Measurements from ENCODE around the gene SS18L1.

SS18L1 gene

GRCh38 chr20:62195736-62196135 is 52.2 kb downstream of the SS18L1 start:
- no peak for DNase-seq (ENCODE audit: low read depth in 2 of 2)

DNA sequence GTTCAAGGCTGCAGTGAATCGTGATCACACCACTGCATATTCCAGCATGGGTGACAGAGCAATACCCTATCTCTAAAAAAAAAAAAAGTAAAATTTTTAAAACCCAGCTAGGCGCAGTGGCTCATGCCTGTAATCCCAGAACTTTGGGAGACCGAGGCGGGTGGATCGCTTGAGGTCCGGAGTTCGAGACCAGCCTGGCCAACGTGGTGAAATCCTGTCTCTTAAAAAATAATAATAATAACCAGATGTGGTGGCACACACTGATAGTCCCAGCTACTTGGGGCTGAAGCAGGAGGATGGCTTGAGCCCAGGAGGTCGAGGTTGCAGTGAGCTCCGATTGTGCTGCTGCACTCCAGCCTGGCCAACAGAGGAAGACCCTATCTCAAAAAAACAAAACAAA is 52.7 kb downstream of the SS18L1 start:
- DNase-seq (ENCODE audit: low read depth in 2 of 2) = no peak

DNA sequence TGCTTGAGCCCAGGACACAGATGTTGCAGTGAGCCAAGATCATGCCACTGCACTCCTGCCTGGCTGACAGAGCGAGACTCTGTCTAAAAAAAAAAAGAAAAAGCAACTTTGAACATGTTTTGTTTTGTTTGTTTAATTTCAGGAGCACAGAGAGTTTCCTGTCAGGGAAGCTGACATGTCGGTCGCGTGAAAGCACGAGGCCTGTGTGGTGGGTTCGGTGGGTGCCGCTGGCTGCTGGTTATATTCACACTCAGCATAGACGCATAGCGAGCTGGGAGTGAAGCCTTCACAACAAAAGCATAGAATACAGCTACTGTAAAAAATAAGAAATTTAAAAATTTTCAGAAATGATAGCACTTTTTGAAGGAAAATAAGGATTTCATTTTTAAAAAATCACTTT is 53.7 kb downstream of the SS18L1 start:
- no peak for DNase-seq (ENCODE audit: low read depth in 2 of 2)

DNA sequence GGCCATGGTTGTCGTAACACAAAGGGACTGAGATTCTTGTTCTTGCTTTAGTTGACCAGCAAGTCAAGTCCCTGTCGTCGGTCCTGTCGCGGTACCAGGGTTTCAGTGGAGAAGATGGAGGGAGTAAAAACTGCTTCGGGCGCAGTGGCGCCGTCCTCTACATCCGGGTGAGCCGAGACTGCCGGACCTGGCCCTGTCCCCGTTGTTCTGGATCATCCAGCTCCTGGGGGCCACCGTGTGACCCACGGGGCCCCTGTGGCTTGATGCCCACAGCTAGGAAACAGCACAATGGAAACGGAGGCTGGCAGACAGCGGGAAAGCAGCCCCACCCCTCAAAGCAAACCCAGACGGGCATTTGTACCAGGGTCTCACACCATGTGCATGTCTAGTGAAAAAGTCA is 54.2 kb downstream of the SS18L1 start:
- DNase-seq (ENCODE audit: low read depth in 2 of 2) = no peak

DNA sequence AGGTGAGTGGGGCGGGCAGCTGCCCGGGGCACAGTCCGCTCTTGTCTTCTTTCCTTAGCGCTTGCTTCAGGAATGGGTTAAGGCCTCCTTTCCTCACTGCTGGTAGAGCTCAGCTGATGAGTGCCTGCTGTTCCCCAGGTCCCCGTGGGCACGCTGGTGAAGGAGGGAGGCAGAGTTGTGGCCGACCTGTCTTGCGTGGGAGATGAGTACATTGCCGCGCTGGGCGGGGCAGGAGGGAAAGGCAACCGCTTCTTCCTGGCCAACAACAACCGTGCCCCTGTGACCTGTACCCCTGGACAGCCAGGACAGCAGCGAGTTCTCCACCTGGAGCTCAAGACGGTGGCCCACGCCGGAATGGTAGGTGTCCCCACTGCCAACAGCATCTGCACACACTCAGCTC is 54.9 kb downstream of the SS18L1 start:
- no peak for DNase-seq (ENCODE audit: low read depth in 2 of 2)

DNA sequence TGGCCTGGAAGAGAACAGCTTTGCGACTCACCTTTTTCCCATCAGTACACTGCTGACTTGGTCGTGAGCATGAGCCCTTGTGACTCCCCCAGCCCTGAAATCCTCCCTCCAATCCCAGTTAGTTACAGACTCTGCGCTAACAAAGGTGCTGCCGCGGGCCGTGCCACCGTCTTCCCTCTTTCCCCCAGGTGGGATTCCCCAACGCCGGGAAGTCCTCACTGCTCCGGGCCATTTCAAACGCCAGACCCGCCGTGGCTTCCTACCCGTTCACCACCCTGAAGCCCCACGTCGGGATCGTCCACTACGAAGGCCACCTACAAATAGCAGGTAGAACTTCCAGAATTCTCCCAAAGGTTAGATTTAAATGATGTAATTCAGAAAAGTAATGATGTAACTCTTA is 55.4 kb downstream of the SS18L1 start:
- no peak for DNase-seq (ENCODE audit: low read depth in 2 of 2)

- no peak for DNase-seq (ENCODE audit: low read depth in 2 of 2)
Observed at GRCh38 chr20:62200491-62201172, 57.1 kb downstream of the SS18L1 start.

DNA sequence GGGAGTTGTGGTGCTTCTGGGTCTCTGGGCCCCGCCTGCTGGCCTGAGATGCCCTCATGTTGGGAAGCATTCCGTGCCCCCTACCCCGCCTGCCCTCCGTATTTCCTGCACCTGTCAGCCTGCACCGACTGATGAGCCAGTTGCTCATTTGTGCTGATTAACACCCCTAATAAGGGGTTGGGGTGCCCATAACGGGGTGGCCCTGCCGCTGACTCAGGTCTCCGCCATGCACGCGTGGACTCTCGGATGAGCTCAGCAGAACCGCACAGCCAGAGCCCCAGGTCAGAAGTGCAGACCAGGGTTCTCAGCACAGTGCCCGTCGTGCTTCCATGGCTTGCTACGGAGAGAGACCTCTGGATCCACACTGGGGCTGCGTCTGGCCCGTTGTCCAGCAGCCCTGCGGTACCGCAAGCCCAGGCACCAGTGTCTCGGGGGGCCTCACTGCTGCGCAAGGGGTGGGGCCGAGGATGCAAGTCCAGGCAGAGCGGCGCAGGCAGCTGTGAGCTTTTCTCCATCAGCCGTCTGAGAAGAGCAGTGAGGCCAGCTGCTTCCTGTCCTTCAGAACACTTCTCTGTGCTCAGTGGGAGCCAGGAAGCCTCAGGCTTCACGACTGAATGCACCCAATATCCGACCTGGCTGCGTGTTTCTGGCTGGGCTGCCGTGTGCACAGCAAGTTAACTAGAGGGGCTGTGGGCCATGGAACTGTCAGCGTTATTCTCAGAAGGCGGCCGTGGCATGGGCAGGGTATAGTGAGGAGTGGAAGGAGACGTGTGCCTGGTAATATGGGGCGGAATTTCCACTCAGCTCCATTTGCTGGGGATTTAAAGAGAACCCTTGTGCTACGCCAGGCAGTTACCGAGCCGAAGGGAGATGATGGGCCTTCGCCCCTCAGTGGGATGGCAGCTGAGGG is 57.9 kb downstream of the SS18L1 start:
- DNase-seq (ENCODE audit: low read depth in 2 of 2) = no peak

DNA sequence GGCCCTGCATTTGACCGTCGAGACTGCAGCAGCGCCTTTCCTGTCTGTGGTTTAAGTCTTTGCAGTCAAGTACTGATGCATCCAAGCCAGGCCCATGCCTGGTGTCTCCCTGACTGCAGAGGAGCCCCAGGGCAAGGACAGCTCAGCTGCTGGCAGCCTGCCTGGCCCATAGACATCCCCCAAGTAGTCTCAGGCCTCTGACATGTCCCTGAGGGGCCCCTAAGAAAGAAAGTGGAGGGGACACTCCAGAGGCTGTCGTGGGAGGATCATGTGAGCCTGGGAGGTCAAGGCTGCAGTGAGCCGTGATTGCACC is 58.5 kb downstream of the SS18L1 start:
- DNase-seq (ENCODE audit: low read depth in 2 of 2) = no peak

- DNase-seq (ENCODE audit: low read depth in 2 of 2) = no peak
Observed at GRCh38 chr20:62202676-62203377, 59.3 kb downstream of the SS18L1 start.

DNA sequence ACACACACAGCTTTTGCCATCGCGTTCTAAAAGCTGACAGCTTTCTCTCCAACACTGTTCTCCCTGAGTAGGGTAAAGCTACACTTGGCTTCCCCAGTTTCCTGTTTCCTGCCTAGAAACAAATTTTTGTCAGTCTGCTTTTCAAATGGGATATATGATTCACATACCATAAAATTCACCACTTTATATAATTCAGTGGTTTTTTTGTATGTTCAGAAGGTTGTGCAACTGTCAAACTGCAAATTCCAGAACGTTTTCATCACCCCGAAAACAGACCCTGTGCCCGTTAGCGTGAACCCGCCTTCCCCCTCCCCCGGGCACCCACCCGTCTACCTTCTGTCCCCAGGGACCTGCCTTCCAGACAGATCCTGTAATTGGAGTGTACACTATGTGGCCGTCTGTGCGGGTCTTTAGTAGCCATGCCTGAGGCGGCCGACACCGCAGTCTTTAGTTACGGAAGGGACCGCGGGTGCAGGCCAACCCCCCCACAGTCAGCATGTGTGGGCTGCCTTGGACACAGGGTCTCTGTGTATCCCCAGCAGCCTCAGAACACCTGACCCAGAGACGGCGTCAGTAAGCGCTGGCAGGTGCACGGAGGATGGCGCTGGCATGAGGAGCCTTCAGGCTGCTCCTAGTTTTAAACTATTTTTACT is 59.9 kb downstream of the SS18L1 start:
- no peak for DNase-seq (ENCODE audit: low read depth in 2 of 2)

DNA sequence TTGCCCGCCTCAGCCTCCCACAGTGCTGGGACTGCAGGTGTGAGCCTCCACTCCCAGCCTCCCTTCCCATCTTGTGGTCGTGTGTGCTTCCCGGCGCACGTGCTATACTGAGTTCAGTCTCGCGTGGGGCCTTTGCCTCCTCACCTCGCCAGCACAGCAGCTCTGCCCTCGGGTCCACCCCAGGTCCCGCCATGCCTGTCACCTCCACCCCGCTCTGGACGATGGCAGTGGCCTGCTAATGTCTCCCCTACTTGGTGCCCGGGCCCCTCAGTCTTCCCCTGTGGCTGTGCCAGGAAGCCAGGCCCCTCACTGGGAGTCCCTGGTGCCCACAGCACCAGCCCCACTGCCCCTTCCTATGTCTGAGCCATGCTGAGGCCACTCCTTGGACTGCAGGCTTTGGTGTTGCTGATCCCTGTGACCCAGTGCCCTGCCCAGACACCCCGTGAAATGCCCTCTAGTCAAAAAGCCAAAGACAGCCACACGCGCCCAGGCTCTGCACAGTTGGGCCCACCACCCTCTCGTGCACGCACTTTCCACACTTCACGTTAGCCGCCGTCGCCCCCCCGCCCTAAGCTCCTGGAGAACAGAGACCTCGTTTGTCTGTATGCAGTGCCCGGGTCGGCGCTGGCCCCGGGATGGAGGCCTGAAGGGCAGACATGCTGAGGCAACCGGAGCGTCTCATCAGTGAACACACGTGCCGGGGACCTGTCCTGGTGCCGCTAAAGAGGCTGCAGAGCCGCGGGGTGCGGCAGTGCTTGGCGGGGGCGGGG is 62.2 kb downstream of the SS18L1 start:
- DNase-seq (ENCODE audit: low read depth in 2 of 2) = no peak

- no peak for DNase-seq (ENCODE audit: low read depth in 2 of 2)
Observed at GRCh38 chr20:62206388-62206775, 62.8 kb downstream of the SS18L1 start.

DNA sequence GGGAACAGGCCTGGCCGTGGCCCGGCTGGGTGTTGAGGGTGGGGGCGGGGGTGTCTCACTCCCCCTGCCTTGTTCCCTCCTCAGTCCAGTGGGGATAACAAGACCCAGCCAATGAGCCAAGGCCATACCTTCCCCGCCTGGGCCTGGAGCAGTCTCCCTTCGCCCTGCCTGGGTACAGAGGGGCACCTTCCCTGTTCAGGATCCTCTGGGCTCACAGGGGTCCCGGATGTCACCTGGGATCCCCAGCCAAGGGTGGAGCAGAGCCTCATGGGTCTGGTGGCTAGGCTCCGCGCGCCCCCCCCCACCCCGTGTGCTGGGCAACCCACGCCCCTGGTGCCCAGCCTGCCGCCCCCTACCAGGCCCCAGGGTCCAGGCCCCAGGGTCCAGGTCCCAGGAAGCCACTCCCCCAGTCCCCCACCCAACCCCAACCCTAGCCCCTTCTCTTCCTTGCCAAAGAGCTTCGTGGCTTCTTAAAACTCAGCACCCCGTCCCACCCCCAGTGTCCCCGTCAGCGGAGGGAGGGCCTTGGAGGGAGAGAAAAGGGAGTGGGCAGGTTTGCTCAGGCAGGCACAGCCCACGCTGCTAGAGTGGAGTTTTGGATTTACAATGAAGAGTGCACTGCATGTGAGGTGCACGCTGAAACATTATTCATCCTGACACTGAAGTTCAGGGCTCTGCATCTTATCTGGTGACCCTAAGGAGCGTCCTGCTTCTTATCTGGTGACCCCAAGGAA is 64.7 kb downstream of the SS18L1 start:
- no peak for DNase-seq (ENCODE audit: low read depth in 2 of 2)

GRCh38 chr20:62208795-62209755 is 65.5 kb downstream of the SS18L1 start:
- no peak for DNase-seq (ENCODE audit: low read depth in 2 of 2)

GRCh38 chr20:62209850-62210495 is 66.4 kb downstream of the SS18L1 start:
- DNase-seq (ENCODE audit: low read depth in 2 of 2) = no peak

- DNase-seq (ENCODE audit: low read depth in 2 of 2) = no peak
Observed at GRCh38 chr20:62210496-62210855, 66.9 kb downstream of the SS18L1 start.

GRCh38 chr20:62211216-62211615 is 67.6 kb downstream of the SS18L1 start:
- no peak for DNase-seq (ENCODE audit: low read depth in 2 of 2)

- DNase-seq (ENCODE audit: low read depth in 2 of 2) = no peak
Observed at GRCh38 chr20:62211769-62212288, 68.3 kb downstream of the SS18L1 start.

Data from stimulated activated CD4-positive, alpha-beta T cell treated with anti-CD3 and anti-CD28 coated beads, Interleukin-12 subunit alpha, Interleukin-12 subunit beta, amount 100 ng/mL, for 24 hours (primary cell).